ENCODE results near the gene MDM1. TPM values are rescaled to one million over a fixed set of nuclear protein-coding genes. Genes with fewer than 3 reads are reported as not detected.

Gene MDM1
- total RNA-seq, 2 experiments from 2014 or later = 26.2 to 30.8 TPM

GRCh38 chr12:68291396-68292036 is 40.6 kb downstream of the MDM1 start:
- ChIA-PET CTCF (ENCODE audit: unreplicated experiment) (no interaction called here), POLR2A (interaction anchor here (0.8 to 0.9 kb wide), 3 partner anchors 10 to 293 kb away, joined by 3 to 4 read pairs (median 3); no protein-coding TSS in a partner anchor)
- intact Hi-C loops (cut with micrococcal nuclease; ENCODE audit: unreplicated experiment) = no loop called here

GRCh38 chr12:68290126-68290525 is 42.0 kb downstream of the MDM1 start:
- intact Hi-C loops (cut with micrococcal nuclease; ENCODE audit: unreplicated experiment) = no loop called here
- CTCF ChIA-PET (ENCODE audit: unreplicated experiment) = no interaction called here
- no peak for TF ChIP-seq CTCF (conservative IDR thresholded peaks at IDR 0.05; ENCODE audit: low read length)
- no peak for TF ChIP-seq EZH2phosphoT487 (IDR thresholded peaks at IDR 0.05; ENCODE audit: borderline replicate concordance, low read depth, low read length)

More at GRCh38 chr12:68291396-68292036, 40.6 kb downstream of the MDM1 start:
- Histone ChIP-seq H2AFZ (ENCODE audit: low read length) (no peak overlapping the region), H3K27ac (ENCODE audit: low read depth, low read length, poor library complexity, severe bottlenecking) (no peak overlapping the region), H3K4me2 (ENCODE audit: low read length) (no peak overlapping the region), H4K20me1 (ENCODE audit: insufficient read depth, low read length) (no peaks in the 10 kb centered on the region), H3K79me2 (ENCODE audit: insufficient read depth, low read depth, low read length) (no peaks in the 10 kb centered on the region), H3K9me2 (ENCODE audit: insufficient read depth, low read length) (no peaks in the 10 kb centered on the region), H3K4me3 (ENCODE audit: low read depth, low read length, poor library complexity, severe bottlenecking) (no peak overlapping the region), H3K4me1 (ENCODE audit: insufficient read depth, low read length, poor library complexity, severe bottlenecking) (no peaks in the 10 kb centered on the region), H3K9me3 (ENCODE audit: low read length) (no peaks in the 10 kb centered on the region), H3K36me3 (ENCODE audit: insufficient read depth, low read length) (peaks cover 15% of the 10 kb centered on the region)
- TF ChIP-seq EZH2phosphoT487 (IDR thresholded peaks at IDR 0.05; ENCODE audit: borderline replicate concordance, low read depth, low read length) (no peak), CTCF (conservative IDR thresholded peaks at IDR 0.05; ENCODE audit: low read length) (no peak)
- no TSS peak for BruUV-seq (replicated peaks)
- no peak for DNase-seq (ENCODE audit: low spot score)

GRCh38 chr12:68287106-68287505 is 45.1 kb downstream of the MDM1 start:
- Histone ChIP-seq H3K4me2 (ENCODE audit: low read length) (no peak overlapping the region), H2AFZ (ENCODE audit: low read length) (no peak overlapping the region), H3K36me3 (ENCODE audit: insufficient read depth, low read length) (no peaks in the 10 kb centered on the region), H3K9me3 (ENCODE audit: low read length) (no peaks in the 10 kb centered on the region), H3K79me2 (ENCODE audit: insufficient read depth, low read depth, low read length) (no peaks in the 10 kb centered on the region), H3K4me3 (ENCODE audit: low read depth, low read length, poor library complexity, severe bottlenecking) (no peak overlapping the region), H3K27ac (ENCODE audit: low read depth, low read length, poor library complexity, severe bottlenecking) (no peak overlapping the region), H3K9me2 (ENCODE audit: insufficient read depth, low read length) (no peaks in the 10 kb centered on the region), H4K20me1 (ENCODE audit: insufficient read depth, low read length) (no peaks in the 10 kb centered on the region), H3K4me1 (ENCODE audit: insufficient read depth, low read length, poor library complexity, severe bottlenecking) (no peaks in the 10 kb centered on the region)
- no TSS peak for BruUV-seq (replicated peaks)
- no peak for TF ChIP-seq EZH2phosphoT487 (IDR thresholded peaks at IDR 0.05; ENCODE audit: borderline replicate concordance, low read depth, low read length)
- no peak for TF ChIP-seq CTCF (conservative IDR thresholded peaks at IDR 0.05; ENCODE audit: low read length)
- POLR2A ChIA-PET = no interaction called here
- no peak for DNase-seq (ENCODE audit: low spot score)
- intact Hi-C loops (cut with micrococcal nuclease; ENCODE audit: unreplicated experiment) = no loop called here
- CTCF ChIA-PET (ENCODE audit: unreplicated experiment) = no interaction called here

More at GRCh38 chr12:68290126-68290525, 42.0 kb downstream of the MDM1 start:
- Histone ChIP-seq H3K4me3 (ENCODE audit: low read depth, low read length, poor library complexity, severe bottlenecking) (no peak overlapping the region), H3K4me1 (ENCODE audit: insufficient read depth, low read length, poor library complexity, severe bottlenecking) (no peaks in the 10 kb centered on the region), H3K9me2 (ENCODE audit: insufficient read depth, low read length) (no peaks in the 10 kb centered on the region), H4K20me1 (ENCODE audit: insufficient read depth, low read length) (no peaks in the 10 kb centered on the region), H3K4me2 (ENCODE audit: low read length) (no peak overlapping the region), H3K36me3 (ENCODE audit: insufficient read depth, low read length) (peaks cover 13% of the 10 kb centered on the region), H3K79me2 (ENCODE audit: insufficient read depth, low read depth, low read length) (no peaks in the 10 kb centered on the region), H2AFZ (ENCODE audit: low read length) (no peak overlapping the region), H3K27ac (ENCODE audit: low read depth, low read length, poor library complexity, severe bottlenecking) (no peak overlapping the region), H3K9me3 (ENCODE audit: low read length) (no peaks in the 10 kb centered on the region)
- no peak for DNase-seq (ENCODE audit: low spot score)
- POLR2A ChIA-PET = no interaction called here
- no TSS peak for BruUV-seq (replicated peaks)
